T-helper 9 cell (primary cell): ENCODE results near the gene LTBP1.
"Not testable (repeated sequence)": the region's sequence is repeated elsewhere in the genome, so short reads cannot be mapped to it uniquely, and the experiment has no call there.

Experiments used
- DNase-seq: peaks from one replicate; pipeline ENCODE4 v3.0.0-alpha.2; 2020

The LTBP1 gene

GRCh38 chr2:33042819-33043218, 96.1 kb downstream of the LTBP1 start:
- no peak for DNase-seq

- no peak for DNase-seq
These were observed 101.2 kb downstream of the LTBP1 start for GRCh38 chr2:33047939-33048338.

GRCh38 chr2:33051586-33052360, 105.0 kb downstream of the LTBP1 start:
- DNase-seq, result no peak

- no peak for DNase-seq
These were observed 105.6 kb downstream of the LTBP1 start for GRCh38 chr2:33052361-33052735.

- DNase-seq, result not testable (repeated sequence)
These were observed 106.0 kb downstream of the LTBP1 start for GRCh38 chr2:33052795-33053194.

GRCh38 chr2:33056170-33056569, 109.4 kb downstream of the LTBP1 start:
- no peak for DNase-seq

- not testable (repeated sequence) for DNase-seq
These were observed 110.7 kb downstream of the LTBP1 start for GRCh38 chr2:33057307-33058028.

- no peak for DNase-seq
These were observed 112.1 kb downstream of the LTBP1 start for GRCh38 chr2:33058716-33059470.

GRCh38 chr2:33059471-33060156, 112.9 kb downstream of the LTBP1 start:
- no peak for DNase-seq

GRCh38 chr2:33060405-33060804, 113.7 kb downstream of the LTBP1 start:
- DNase-seq, result no peak

GRCh38 chr2:33062665-33063250, 116.0 kb downstream of the LTBP1 start:
- DNase-seq, result no peak

- no peak for DNase-seq
These were observed 117.6 kb downstream of the LTBP1 start for GRCh38 chr2:33064349-33064801.

- DNase-seq, result no peak
These were observed 120.8 kb downstream of the LTBP1 start for GRCh38 chr2:33067598-33067997.

GRCh38 chr2:33068261-33068660, 121.5 kb downstream of the LTBP1 start:
- no peak for DNase-seq

- DNase-seq, result no peak
These were observed 123.3 kb downstream of the LTBP1 start for GRCh38 chr2:33069894-33070651.

- DNase-seq, result no peak
These were observed 124.8 kb downstream of the LTBP1 start for GRCh38 chr2:33071591-33071990.

GRCh38 chr2:33072614-33073013, 125.9 kb downstream of the LTBP1 start:
- DNase-seq, result no peak

GRCh38 chr2:33073018-33073417, 126.3 kb downstream of the LTBP1 start:
- no peak for DNase-seq

GRCh38 chr2:33074197-33074596, 127.4 kb downstream of the LTBP1 start:
- no peak for DNase-seq

- no peak for DNase-seq
These were observed 130.6 kb downstream of the LTBP1 start for GRCh38 chr2:33077311-33077710.

- no peak for DNase-seq
These were observed 131.1 kb downstream of the LTBP1 start for GRCh38 chr2:33077844-33078243.

GRCh38 chr2:33081691-33082090, 134.9 kb downstream of the LTBP1 start:
- no peak for DNase-seq
